Adrenal gland (tissue), 5 donors: Measurements from ENCODE around the gene IMMP2L.

Experiments
- CTCF ChIP-seq, 6 experiments: fragments of 450-650 bp in 4 of 6; fragments of 200-600 bp in 2 of 6; sonication (generic) in 1 of 6; IDR thresholded peaks; 1 replicate in 5 of 6; 2 replicates in 1 of 6; pipeline versions ENCODE4 v1.5.1 to v1.8.0; 2016 to 2021; ENCODE audit warnings: antibody characterized with exemption in 6 of 6, mild to moderate bottlenecking in 2 of 6, moderate library complexity in 1 of 6
- POLR2A ChIP-seq, 2 donors: fragments of 450-650 bp; IDR thresholded peaks; one replicate each; pipeline ENCODE4 v1.6.1; 2017; ENCODE audit warnings: antibody characterized with exemption in 2 of 2, mild to moderate bottlenecking in 2 of 2, moderate library complexity in 1 of 2
- donor health status: DM: no; HTN: no; CAD: no.

GRCh38 chr7:111103136-111103535 lies 459.2 kb downstream of the IMMP2L start:
- no peak for TF ChIP-seq CTCF (IDR thresholded peaks at IDR 0.05)
- TF ChIP-seq POLR2A (IDR thresholded peaks at IDR 0.05) = no peak
